Astrocyte of the spinal cord (primary cell): ENCODE results near the gene ATP5IF1.
A peak's percentile ranks its signal among the peaks of the same experiment; 100 is the strongest.

Source experiments
- DNase-seq: peaks from one replicate; pipeline ENCODE4 v3.0.0; 2011; ENCODE audit warnings: low read depth, low spot score
- H3K4me3 ChIP-seq: 2 replicates; pipeline ENCODE4 v1.5.1; 2011; ENCODE audit warnings: low read depth, mild to moderate bottlenecking, low read length, moderate library complexity
- in situ Hi-C: cut with HindIII; loops from 2 replicates; pipeline ENCODE4 v1.10.0; 2017; ENCODE audit warnings: low sequenced_read_pairs
- TF ChIP-seq, protein P1 (sequence below): IDR thresholded peaks from 2 replicates; pipeline ENCODE4 v1.5.1; 2012; ENCODE audit warnings: low read depth, mild to moderate bottlenecking, low read length, inconsistent platforms

The ATP5IF1 gene

GRCh38 chr1:28246427-28246832, 10.5 kb downstream of the ATP5IF1 start:
- DNase-seq, result no peak
- peak overlapping the region; percentile 42 for H3K4me3 ChIP-seq
- in situ Hi-C loops, result no loop called here
- TF ChIP-seq, protein P1, sequence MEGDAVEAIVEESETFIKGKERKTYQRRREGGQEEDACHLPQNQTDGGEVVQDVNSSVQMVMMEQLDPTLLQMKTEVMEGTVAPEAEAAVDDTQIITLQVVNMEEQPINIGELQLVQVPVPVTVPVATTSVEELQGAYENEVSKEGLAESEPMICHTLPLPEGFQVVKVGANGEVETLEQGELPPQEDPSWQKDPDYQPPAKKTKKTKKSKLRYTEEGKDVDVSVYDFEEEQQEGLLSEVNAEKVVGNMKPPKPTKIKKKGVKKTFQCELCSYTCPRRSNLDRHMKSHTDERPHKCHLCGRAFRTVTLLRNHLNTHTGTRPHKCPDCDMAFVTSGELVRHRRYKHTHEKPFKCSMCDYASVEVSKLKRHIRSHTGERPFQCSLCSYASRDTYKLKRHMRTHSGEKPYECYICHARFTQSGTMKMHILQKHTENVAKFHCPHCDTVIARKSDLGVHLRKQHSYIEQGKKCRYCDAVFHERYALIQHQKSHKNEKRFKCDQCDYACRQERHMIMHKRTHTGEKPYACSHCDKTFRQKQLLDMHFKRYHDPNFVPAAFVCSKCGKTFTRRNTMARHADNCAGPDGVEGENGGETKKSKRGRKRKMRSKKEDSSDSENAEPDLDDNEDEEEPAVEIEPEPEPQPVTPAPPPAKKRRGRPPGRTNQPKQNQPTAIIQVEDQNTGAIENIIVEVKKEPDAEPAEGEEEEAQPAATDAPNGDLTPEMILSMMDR, result no peak

- in situ Hi-C loops, result no loop called here
- DNase-seq, result no peak
- TF ChIP-seq, protein P1, result no peak
- H3K4me3 ChIP-seq, result peak overlapping the region; percentile 25
Observed at GRCh38 chr1:28247612-28248272, 11.8 kb downstream of the ATP5IF1 start.

- peak; percentile 81 for DNase-seq
- TF ChIP-seq, protein P1, result peak; percentile 94
- H3K4me3 ChIP-seq, result no peak overlapping the region
- in situ Hi-C loops, result no loop called here
Observed at GRCh38 chr1:28248273-28249012, 12.5 kb downstream of the ATP5IF1 start.

GRCh38 chr1:28249013-28249865, 13.3 kb downstream of the ATP5IF1 start:
- DNase-seq, result peak; percentile 60
- in situ Hi-C loops, result no loop called here
- TF ChIP-seq, protein P1, result no peak
- no peak overlapping the region for H3K4me3 ChIP-seq

- DNase-seq, result no peak
- no peak overlapping the region for H3K4me3 ChIP-seq
- TF ChIP-seq, protein P1, result no peak
- in situ Hi-C loops, result no loop called here
Observed at GRCh38 chr1:28249866-28250295, 14.0 kb downstream of the ATP5IF1 start.

DNA sequence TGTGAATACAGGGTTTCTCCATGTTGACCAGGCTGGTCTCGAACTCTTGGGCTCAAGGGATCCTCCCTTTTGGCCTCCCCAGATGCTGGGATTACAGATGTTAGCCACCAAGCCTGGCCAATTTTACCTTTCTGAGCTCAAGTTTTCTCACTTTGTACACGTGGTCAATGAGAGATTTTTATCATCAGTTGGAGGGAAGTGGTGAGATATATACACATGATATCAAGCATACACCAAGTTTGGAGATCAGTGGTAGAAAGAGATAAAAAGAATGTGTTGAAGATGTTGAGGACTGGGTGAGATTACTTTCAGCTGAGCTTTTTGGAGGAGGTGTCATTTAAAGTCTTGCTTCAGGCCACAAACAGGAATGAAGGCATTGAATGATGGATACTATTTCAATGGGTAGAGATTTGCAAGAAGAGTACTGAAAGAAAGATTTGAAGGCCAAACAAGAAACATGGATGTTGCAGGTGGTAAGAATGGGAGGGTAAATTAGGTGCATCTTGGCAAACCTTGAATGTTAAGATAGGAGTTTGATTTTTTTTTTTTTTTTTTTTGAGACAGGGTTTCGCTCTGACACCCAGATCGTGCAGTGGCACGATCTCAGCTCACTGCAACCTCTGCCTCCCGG, 20.4 kb downstream of the ATP5IF1 start:
- no peak for DNase-seq
- in situ Hi-C loops, result no loop called here
- no peak overlapping the region for H3K4me3 ChIP-seq
- TF ChIP-seq, protein P1, result no peak
